ENCODE data around the gene ANTXR2. TPM values are rescaled to one million over a fixed set of nuclear protein-coding genes. Genes with fewer than 3 reads are reported as not detected.
"Not testable (repeated sequence)": the region's sequence is repeated elsewhere in the genome, so short reads cannot be mapped to it uniquely, and the experiment has no call there.

Gene ANTXR2
- total and polyA plus RNA-seq, 2 of the 8 experiments (the other 6 are each of a cell fraction or from before 2014, with no cell fraction given) = 1.1 to 7.5 TPM

DNA sequence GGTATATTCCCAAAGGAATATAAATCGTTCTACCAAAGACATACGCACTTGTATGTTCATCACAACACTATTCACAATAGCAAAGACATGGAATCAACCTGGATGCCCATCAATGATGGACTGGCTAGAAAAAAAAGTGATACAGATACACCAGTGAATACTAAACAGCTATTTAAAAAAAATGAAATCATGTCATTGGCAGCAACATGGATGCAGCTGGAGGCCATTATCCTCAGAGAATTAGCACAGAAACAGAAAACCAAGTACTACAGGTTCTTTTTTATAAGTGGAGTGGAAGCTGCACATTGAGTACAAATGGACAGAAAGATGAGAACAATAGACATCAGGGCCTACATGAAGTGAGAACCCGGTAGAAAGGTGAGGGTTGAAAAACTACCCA lies 81.4 kb downstream of the ANTXR2 start (continued):
- TF ChIP-seq FOSL1 (IDR thresholded peaks at IDR 0.05; ENCODE audit: insufficient read depth, low read depth, low read length) = no peak
- no peak for TF ChIP-seq CEBPB (IDR thresholded peaks at IDR 0.05; ENCODE audit: low read depth, low read length)
- no peak for TF ChIP-seq YY1 (IDR thresholded peaks at IDR 0.05; ENCODE audit: low read depth, low read length)

DNA sequence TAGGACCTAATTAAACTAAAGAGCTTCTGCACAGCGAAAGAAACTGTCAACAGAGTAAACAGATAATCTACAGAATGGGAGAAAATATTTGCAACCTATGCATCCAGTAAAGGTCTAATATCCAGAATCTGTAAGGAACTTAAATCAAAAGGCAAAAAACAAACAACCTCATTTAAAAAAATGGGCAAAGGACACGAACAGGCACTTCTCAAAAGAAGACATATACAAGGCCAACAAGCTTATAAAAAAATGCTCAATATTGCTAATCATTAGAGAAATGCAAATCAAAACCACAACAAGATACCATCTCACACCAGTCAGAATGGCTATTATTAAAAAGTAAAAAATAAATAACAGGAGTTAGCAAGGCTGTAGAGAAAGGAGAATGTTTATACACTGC lies 81.9 kb downstream of the ANTXR2 start:
- H3K9ac ChIP-seq (replicated peaks in 1 of 4; ENCODE audit: extremely low read depth in 1 of 4, low read depth in 3 of 4, low read length in 3 of 4); H3K27me3 ChIP-seq (replicated peaks in 1 of 4; ENCODE audit: control insufficient read depth in 3 of 4, extremely low read depth in 1 of 4, insufficient read depth in 3 of 4, low read length in 3 of 4); H2BK20ac ChIP-seq (ENCODE audit: low read length); CTCF ChIA-PET (ENCODE audit: partially characterized antibody); H3K23me2 ChIP-seq (ENCODE audit: low read depth, low read length); H3K18ac ChIP-seq (ENCODE audit: extremely low read depth, low read length); H2BK12ac ChIP-seq (ENCODE audit: low read depth, low read length); H3K14ac ChIP-seq (ENCODE audit: insufficient read length); H2AFZ ChIP-seq (ENCODE audit: low read length); H4K91ac ChIP-seq (replicated peaks; ENCODE audit: insufficient read length, low read length); H3K9me3 ChIP-seq (ENCODE audit: insufficient read depth in 2 of 2, low read depth in 1 of 2, low read length in 1 of 2); H3K56ac ChIP-seq (replicated peaks; ENCODE audit: insufficient read length, low read depth, low read length); H3K27ac ChIP-seq (ENCODE audit: low read depth, low read length); H4K5ac ChIP-seq (ENCODE audit: insufficient read length, low read depth, low read length); H3K4me1 ChIP-seq (replicated peaks in 1 of 4; ENCODE audit: control insufficient read depth in 3 of 4, insufficient read depth in 4 of 4, low read length in 3 of 4); DNase-seq (ENCODE audit: low read depth in 1 of 2, low spot score in 2 of 2); H3K79me2 ChIP-seq (ENCODE audit: control insufficient read depth in 1 of 2, insufficient read depth in 2 of 2, low read length in 2 of 2); H3K23ac ChIP-seq (ENCODE audit: insufficient read length); H3K79me1 ChIP-seq (ENCODE audit: low read depth, low read length); H3K4me2 ChIP-seq (ENCODE audit: insufficient read depth in 1 of 2, low read depth in 2 of 2, low read length in 2 of 2); H4K8ac ChIP-seq (ENCODE audit: extremely low read depth, insufficient read depth, low read length); POLR2A ChIA-PET (ENCODE audit: partially characterized antibody); H3K4ac ChIP-seq (replicated peaks; ENCODE audit: insufficient read length, low read depth, low read length); H3K4me3 ChIP-seq (ENCODE audit: extremely low read depth in 1 of 4, insufficient read depth in 2 of 4, low read depth in 3 of 4, low read length in 4 of 4); H4K20me1 ChIP-seq (replicated peaks in 1 of 2; ENCODE audit: control insufficient read depth in 1 of 2, insufficient read depth in 2 of 2, low read length in 2 of 2); H2BK15ac ChIP-seq (ENCODE audit: low read length); H2BK120ac ChIP-seq (replicated peaks; ENCODE audit: low read depth, low read length); H2AK5ac ChIP-seq (ENCODE audit: low read depth, low read length); H2BK5ac ChIP-seq (ENCODE audit: low read depth, low read length); FAIRE-seq; H3K36me3 ChIP-seq (ENCODE audit: control insufficient read depth in 2 of 4, insufficient read depth in 4 of 4, low read length in 3 of 4): not testable (repeated sequence)
- 91% methylated on average over 2 of the region's 2 CpGs; no CpG with 5 or more reads in 1 of the 2 experiments for WGBS, 2 experiments (ENCODE audit: extremely low coverage in 1 of 2, insufficient coverage in 1 of 2, insufficient read length in 1 of 2, insufficient replicate concordance in 2 of 2, low coverage in 1 of 2, low lambda C conversion rate in 2 of 2, missing lambda C conversion rate in 1 of 2)

Data from H1 (cell line).